ENCODE measurements around the gene C16orf87.

Gene C16orf87

DNA sequence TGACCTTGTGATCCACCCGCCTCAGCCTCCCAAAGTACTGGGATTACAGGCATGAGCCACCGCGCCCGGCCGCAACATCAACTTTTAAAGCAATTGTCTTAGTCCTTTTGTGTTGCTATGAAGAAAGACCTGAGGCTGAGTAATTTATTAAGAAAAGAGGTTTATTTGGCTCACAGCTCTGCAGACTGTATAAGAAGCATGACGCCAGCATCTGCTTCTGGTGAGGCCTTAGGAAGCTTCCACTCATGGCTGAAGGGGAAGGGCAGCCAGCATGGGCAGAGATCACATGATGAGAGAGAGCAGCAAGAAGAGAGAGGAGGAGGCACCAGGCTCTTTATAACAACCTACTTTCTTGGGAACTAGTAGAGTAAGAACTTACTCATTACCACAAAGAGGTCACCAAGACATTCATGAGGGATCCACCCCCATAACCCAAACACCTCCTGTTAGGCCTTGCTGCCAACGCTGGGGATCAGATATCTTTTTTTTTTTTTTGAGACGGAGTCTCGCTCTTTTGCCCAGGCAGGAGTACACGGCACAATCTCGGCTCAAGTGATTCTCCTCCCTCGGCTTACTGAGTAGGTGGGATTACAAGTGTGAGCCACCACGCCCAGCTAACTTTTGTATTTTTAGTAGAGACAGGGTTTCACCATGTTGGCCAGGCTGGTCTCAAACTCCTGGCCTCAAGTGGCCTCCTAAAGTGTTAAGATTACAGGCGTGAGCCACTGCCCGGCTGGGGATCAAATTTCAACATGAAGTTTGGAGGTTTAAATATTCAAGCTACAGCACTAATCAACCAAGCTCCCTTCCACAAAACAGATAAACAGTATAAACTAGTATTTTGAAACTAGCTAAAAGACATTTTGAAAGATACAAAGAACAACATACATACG is 31.8 kb upstream of the C16orf87 start:
- TF ChIP-seq, protein P1, sequence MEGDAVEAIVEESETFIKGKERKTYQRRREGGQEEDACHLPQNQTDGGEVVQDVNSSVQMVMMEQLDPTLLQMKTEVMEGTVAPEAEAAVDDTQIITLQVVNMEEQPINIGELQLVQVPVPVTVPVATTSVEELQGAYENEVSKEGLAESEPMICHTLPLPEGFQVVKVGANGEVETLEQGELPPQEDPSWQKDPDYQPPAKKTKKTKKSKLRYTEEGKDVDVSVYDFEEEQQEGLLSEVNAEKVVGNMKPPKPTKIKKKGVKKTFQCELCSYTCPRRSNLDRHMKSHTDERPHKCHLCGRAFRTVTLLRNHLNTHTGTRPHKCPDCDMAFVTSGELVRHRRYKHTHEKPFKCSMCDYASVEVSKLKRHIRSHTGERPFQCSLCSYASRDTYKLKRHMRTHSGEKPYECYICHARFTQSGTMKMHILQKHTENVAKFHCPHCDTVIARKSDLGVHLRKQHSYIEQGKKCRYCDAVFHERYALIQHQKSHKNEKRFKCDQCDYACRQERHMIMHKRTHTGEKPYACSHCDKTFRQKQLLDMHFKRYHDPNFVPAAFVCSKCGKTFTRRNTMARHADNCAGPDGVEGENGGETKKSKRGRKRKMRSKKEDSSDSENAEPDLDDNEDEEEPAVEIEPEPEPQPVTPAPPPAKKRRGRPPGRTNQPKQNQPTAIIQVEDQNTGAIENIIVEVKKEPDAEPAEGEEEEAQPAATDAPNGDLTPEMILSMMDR (IDR thresholded peaks at IDR 0.05): no peak
- Mint-ChIP-seq H3K27ac (no peak overlapping the region), H3K36me3 (ENCODE audit: low read depth) (no peaks in the 10 kb centered on the region), H3K9me3 (peaks cover 15% of the 10 kb centered on the region), H3K27me3 (ENCODE audit: low read depth, poor library complexity) (peaks cover 2% of the 10 kb centered on the region), H3K4me1 (peaks cover 17% of the 10 kb centered on the region), H3K4me3 (no peak overlapping the region)
- DNase-seq: no peak

DNA sequence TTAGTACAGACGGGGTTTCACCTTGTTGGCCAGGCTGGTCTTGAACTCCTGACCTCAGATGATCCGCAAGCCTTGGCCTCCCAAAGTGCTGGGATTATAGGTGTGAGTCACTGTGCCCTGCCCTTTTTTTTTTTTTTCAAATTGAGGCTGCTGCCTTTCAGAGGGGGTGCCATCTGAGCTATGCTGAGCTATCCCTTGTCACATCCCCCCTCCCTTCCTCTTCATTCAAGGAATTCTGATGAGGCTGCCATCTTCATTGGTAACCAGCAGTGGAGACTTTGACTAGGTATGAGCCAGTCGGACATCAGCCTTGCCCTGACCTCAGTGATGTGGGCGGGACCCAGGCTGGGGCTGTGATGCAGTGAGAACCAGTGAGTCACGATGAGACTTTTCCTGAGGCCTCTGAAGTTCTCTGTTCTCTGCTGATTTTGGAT is 28.8 kb upstream of the C16orf87 start:
- H3K27ac Mint-ChIP-seq: no peak overlapping the region
- H3K27me3 Mint-ChIP-seq (ENCODE audit: low read depth, poor library complexity): peaks cover 2% of the 10 kb centered on the region
- peaks cover 25% of the 10 kb centered on the region for H3K4me1 Mint-ChIP-seq
- H3K36me3 Mint-ChIP-seq (ENCODE audit: low read depth): no peaks in the 10 kb centered on the region
- no peak for DNase-seq
- H3K4me3 Mint-ChIP-seq: no peak overlapping the region
- TF ChIP-seq, protein P1 (IDR thresholded peaks at IDR 0.05): no peak
- H3K9me3 Mint-ChIP-seq: peaks cover 9% of the 10 kb centered on the region

DNA sequence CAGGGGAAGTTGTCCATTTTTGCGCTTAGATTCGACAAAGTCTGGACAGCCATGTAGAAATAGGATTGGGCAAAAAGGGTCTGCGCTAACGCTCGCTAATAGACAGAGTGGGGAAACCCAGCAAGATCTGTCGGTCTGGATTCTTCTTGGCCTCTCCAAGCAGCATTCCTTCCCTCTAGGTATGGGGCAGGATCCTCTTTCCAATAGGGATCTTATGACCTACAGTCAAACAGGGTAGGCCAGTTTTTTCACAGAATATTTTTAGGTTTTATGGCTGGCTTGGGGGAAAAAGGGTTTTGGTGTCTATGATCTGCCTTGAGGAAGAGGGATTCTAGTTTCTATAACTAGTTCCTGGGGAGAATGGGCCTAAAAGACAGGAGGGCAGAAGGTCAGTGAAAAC is 27.2 kb upstream of the C16orf87 start:
- Mint-ChIP-seq H3K36me3 (ENCODE audit: low read depth) (no peaks in the 10 kb centered on the region), H3K4me1 (peaks cover 23% of the 10 kb centered on the region), H3K27me3 (ENCODE audit: low read depth, poor library complexity) (peaks cover 2% of the 10 kb centered on the region), H3K27ac (no peak overlapping the region), H3K4me3 (no peak overlapping the region), H3K9me3 (peaks cover 9% of the 10 kb centered on the region)
- no peak for DNase-seq
- TF ChIP-seq, protein P1 (IDR thresholded peaks at IDR 0.05): no peak

DNA sequence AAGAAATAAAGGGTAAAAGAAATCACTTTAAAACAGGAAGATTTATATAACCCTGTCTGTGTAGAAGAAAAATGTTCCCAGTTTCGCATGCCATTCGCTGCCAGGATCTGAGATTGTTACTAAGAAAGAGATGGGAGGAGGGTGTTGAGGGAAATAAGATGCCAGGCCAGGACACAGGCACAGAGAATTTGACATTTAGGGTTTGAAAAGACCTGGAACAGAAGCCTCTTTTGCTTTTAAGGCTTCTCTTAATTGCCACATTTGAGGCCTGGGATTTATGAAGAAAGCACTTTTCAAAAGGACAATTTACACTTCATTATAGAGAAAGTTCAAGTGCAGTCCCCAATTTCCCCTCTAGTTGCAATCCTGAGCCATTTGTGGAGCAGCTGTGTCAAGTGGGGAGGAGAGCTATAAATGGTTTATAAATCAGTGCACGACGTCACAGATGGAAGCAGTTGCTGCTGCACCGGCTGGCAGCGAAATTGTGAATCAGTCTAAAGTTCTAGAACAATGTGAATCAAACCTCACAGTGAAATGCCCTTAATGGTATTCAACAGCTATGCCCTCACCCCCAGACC is 26.5 kb upstream of the C16orf87 start:
- TF ChIP-seq, protein P1 (IDR thresholded peaks at IDR 0.05): peak; percentile 59
- peak; percentile 30 for DNase-seq
- Mint-ChIP-seq H3K9me3 (peaks cover 6% of the 10 kb centered on the region), H3K4me1 (peaks cover 17% of the 10 kb centered on the region), H3K27me3 (ENCODE audit: low read depth, poor library complexity) (peaks cover 2% of the 10 kb centered on the region), H3K4me3 (no peak overlapping the region), H3K27ac (no peak overlapping the region), H3K36me3 (ENCODE audit: low read depth) (no peaks in the 10 kb centered on the region)

DNA sequence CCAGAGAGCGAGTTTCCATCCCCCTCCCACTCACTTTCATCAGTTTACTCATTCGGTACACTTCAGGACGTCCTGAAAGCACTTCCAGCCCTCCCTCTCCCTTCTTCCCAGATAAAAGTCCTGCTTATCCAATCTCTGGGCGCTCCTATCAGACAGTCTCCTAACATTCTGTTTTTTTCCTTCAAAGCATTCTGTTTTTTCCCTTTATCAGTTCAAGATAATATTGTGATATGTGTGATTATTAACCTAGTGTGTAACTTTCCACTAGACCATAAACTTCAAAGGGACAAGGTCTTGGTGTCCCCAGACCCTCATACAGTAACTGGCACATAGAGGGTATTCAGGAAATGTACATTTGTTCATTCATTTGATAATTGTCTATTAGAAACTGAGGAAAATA is 24.4 kb upstream of the C16orf87 start:
- Mint-ChIP-seq H3K27ac (no peak overlapping the region), H3K36me3 (ENCODE audit: low read depth) (no peaks in the 10 kb centered on the region), H3K27me3 (ENCODE audit: low read depth, poor library complexity) (peaks cover 9% of the 10 kb centered on the region)

More for the DNA sequence above, 24.4 kb upstream of the C16orf87 start:
- H3K9me3 Mint-ChIP-seq: no peaks in the 10 kb centered on the region
- DNase-seq: no peak
- TF ChIP-seq, protein P1 (IDR thresholded peaks at IDR 0.05): no peak
- no peak overlapping the region for H3K4me3 Mint-ChIP-seq
- H3K4me1 Mint-ChIP-seq: peaks cover 16% of the 10 kb centered on the region
